ENCODE data around the gene DNAJC5. TPM values are rescaled to one million over a fixed set of nuclear protein-coding genes. Genes with fewer than 3 reads are reported as not detected.

DNAJC5 gene
- total and polyA plus RNA-seq, 2 experiments from 2014 or later, result 22.4 to 68.0 TPM

DNA sequence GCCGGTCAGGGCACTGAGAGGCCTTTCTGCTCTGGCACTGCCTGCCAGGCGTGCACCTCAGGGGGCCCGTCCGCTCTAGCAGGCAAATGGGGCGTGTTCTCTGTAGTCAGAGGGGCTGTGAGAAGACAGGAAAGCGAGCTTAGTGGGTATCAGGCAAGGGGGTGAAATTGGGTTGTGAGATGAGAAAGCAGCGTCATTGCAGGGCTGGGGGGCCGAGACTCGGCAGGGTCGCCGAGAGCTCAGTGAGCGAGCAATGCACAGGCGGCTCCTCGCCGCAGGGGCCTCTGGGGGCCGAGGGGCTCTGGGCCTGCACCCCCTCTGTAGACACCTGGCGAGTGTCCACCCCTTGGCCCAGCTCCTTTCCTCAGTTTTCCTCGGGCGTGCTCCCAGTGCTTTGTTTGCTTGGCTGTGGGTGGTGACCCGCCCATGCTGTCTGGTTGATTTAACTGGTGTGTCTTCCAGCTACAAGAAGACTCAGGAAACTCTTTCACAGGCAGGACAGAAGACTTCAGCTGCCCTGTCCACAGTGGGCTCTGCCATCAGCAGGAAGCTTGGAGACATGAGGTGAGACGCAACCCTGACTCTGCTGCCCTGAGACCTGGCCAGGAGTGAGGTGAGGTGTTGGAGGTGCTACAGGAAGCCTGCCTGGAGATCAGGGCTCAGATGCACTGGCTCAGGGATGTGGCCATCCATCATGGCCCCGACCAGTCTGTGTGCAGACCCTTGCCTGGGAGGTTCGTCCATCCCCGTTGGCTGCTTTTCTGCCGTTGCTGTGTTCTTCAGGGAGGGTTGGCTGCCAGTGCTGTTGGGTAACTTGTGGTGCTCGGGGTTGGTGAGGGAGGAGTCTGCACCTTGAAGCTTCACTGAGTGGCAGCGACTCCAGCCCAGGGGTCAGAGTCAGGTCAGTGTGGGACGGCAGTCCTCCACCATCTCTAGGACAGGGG lies 12.4 kb upstream of the DNAJC5 start:
- H3K4me2 ChIP-seq (ENCODE audit: unreplicated experiment), result no peak overlapping the region
- H3F3A ChIP-seq (ENCODE audit: insufficient read depth), result no peaks in the 10 kb centered on the region
- H3K27me3 ChIP-seq (replicated peaks; ENCODE audit: insufficient read depth), result no peaks in the 10 kb centered on the region
- H3K27ac ChIP-seq, result no peak overlapping the region
- TF ChIP-seq EZH2 (IDR thresholded peaks at IDR 0.05; ENCODE audit: insufficient read depth, poor library complexity, severe bottlenecking) (no peak), EZH2phosphoT487 (IDR thresholded peaks at IDR 0.05; ENCODE audit: insufficient read depth, low read depth) (no peak)
- 88% methylated on average over 28 of the region's 28 CpGs for WGBS, 2 experiments (ENCODE audit: low coverage in 1 of 2, low lambda C conversion rate in 2 of 2, missing lambda C conversion rate in 2 of 2)
- H3K9me3 ChIP-seq (ENCODE audit: low read depth), result no peaks in the 10 kb centered on the region
- H3K79me2 ChIP-seq (ENCODE audit: insufficient read depth), result peaks cover 91% of the 10 kb centered on the region
- H3K4me1 ChIP-seq (ENCODE audit: insufficient read depth), result no peaks in the 10 kb centered on the region
- no peak for DNase-seq
- H3K4me3 ChIP-seq, result no peak overlapping the region
- H3K36me3 ChIP-seq (ENCODE audit: low read depth), result no peaks in the 10 kb centered on the region; the same call in 1 of the 2 replicates
- no peaks in the 10 kb centered on the region for H4K20me1 ChIP-seq (ENCODE audit: insufficient read depth)
- H3K9ac ChIP-seq, result no peak overlapping the region
- H2AFZ ChIP-seq, result no peak overlapping the region
- H3K9me2 ChIP-seq (ENCODE audit: insufficient read depth), result no peaks in the 10 kb centered on the region
- in situ Hi-C loops (cut with MboI), result no loop called here

DNA sequence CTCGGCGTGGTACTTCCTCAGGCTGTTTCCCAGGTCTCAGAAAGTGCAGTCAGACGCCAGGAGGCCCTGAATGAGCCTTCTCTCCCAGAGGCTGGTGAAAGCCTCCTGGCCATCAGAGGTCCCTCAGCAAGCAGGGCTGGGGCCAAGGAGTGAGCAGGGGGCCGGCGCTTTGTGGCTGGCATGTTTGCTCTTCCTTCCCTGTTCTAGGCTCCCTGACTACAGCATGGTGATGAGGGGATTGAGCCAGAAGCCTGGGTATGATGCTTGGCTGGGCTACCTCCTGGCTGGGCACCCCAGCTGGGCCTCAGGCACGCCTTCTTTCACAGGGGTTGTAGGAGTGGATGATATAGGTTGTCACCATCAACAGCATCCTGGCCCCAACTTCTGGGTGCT lies 11.7 kb upstream of the DNAJC5 start:
- no peak overlapping the region for H2AFZ ChIP-seq
- H3K9me3 ChIP-seq (ENCODE audit: low read depth), result no peaks in the 10 kb centered on the region
- H3K4me2 ChIP-seq (ENCODE audit: unreplicated experiment), result no peak overlapping the region
- TF ChIP-seq EZH2 (IDR thresholded peaks at IDR 0.05; ENCODE audit: insufficient read depth, poor library complexity, severe bottlenecking) (no peak), EZH2phosphoT487 (IDR thresholded peaks at IDR 0.05; ENCODE audit: insufficient read depth, low read depth) (no peak)
- no peaks in the 10 kb centered on the region for H3K27me3 ChIP-seq (replicated peaks; ENCODE audit: insufficient read depth)
- H3K9me2 ChIP-seq (ENCODE audit: insufficient read depth), result no peaks in the 10 kb centered on the region
- DNase-seq, result no peak
- H3K79me2 ChIP-seq (ENCODE audit: insufficient read depth), result peaks cover 90% of the 10 kb centered on the region
- H3K27ac ChIP-seq, result no peak overlapping the region
- H3K4me3 ChIP-seq, result no peak overlapping the region
- no peaks in the 10 kb centered on the region; the same call in 1 of the 2 replicates for H3K36me3 ChIP-seq (ENCODE audit: low read depth)
- H4K20me1 ChIP-seq (ENCODE audit: insufficient read depth), result no peaks in the 10 kb centered on the region
- WGBS, 2 experiments (ENCODE audit: low coverage in 1 of 2, low lambda C conversion rate in 2 of 2, missing lambda C conversion rate in 2 of 2), result 79 to 90% methylated on average over 4 to 6 of the region's 6 CpGs
- no peak overlapping the region for H3K9ac ChIP-seq
- in situ Hi-C loops (cut with MboI), result no loop called here
- H3K4me1 ChIP-seq (ENCODE audit: insufficient read depth), result no peaks in the 10 kb centered on the region
- H3F3A ChIP-seq (ENCODE audit: insufficient read depth), result no peaks in the 10 kb centered on the region

DNA sequence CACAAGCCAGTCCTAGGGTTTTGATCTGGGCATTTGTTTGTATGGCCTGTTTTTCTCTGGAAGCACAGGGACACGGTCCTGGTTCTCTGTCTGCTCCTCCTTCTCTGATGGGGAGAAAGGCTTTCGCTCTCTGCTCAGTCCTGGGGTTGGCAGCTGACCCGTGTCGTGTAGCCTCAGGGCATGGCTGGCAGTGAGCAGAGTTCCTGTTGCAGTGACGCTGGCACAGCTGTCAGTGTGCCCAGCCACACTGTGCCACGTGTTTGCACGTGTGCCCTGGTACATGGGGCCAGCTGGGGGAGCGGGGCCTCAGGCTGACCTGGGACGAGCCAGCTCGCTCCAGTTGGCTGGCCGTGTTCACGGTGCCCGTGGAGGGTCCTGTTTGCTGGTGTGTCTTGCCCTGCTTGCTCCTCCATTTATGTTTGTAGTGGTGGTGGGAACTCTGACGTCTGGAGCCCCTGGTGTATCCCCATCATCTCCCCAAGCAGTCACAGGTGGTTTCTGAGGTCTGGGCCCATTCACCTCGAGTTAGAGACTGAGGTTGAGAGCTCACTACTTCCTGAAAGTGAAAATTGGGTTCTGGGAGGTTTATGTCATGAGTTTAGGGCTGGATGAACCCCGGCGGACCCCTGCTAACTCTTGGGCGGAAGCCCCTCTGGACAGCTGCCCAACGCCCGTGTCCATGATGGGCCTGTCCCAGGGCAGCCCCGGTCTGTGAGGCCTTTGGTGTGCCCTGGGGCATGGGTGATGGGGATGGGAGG lies 10.2 kb upstream of the DNAJC5 start:
- no peak for DNase-seq

DNA sequence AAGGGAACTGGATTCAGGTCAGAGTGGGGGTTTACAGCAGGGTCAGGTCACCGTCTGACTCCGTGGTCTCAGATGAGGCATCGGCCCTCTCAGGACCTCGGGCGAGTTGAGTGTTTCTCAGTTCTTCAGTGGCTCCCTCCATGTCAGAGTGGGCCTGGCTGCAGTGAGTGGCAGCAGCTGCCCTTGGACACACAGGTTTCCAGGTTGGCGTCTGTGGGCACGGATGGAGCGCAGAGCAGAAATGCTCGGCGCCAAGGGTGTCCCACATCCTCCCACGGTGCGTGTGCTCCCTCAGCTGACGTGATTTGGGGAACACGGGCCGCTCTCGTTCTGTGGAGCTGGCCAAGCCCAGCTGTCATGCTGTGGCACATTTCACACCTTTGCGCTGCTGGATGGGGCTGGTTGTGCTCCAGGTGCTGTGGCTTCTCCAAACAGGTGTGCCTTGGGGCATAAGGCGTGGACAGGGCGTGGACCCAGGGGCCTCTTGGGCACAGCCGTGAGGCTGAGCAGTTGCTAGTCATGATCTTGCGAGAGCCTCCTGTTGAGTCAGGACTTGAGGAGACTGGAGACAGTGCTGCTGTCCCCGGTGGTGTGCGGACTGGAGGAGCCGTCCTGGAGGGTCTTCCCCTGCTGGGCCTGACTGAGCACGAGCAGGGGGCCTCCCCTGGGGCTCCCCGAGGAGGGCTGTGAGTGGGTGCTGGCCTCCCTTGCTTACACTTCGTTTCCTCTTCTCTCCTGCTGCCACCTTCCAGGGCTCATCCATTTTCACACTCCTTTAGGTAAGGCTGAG lies 9.5 kb upstream of the DNAJC5 start:
- H3K79me2 ChIP-seq (ENCODE audit: insufficient read depth), result peaks cover 95% of the 10 kb centered on the region
- peaks cover 16% of the 10 kb centered on the region for H3F3A ChIP-seq (ENCODE audit: insufficient read depth)
- H2AFZ ChIP-seq, result no peak overlapping the region
- TF ChIP-seq EZH2 (IDR thresholded peaks at IDR 0.05; ENCODE audit: insufficient read depth, poor library complexity, severe bottlenecking) (no peak), EZH2phosphoT487 (IDR thresholded peaks at IDR 0.05; ENCODE audit: insufficient read depth, low read depth) (no peak)
- no peak for DNase-seq
- H3K9me3 ChIP-seq (ENCODE audit: low read depth), result no peaks in the 10 kb centered on the region
- no peak overlapping the region for H3K4me3 ChIP-seq
- H3K4me1 ChIP-seq (ENCODE audit: insufficient read depth), result peaks cover 7% of the 10 kb centered on the region; the same call in 1 of the 2 replicates
- no peak overlapping the region for H3K27ac ChIP-seq
- H3K9ac ChIP-seq, result no peak overlapping the region
- no peaks in the 10 kb centered on the region for H4K20me1 ChIP-seq (ENCODE audit: insufficient read depth)
- no peak overlapping the region for H3K4me2 ChIP-seq (ENCODE audit: unreplicated experiment)
- H3K36me3 ChIP-seq (ENCODE audit: low read depth), result peaks cover 18% of the 10 kb centered on the region
- H3K27me3 ChIP-seq (replicated peaks; ENCODE audit: insufficient read depth), result no peaks in the 10 kb centered on the region
- 86 to 91% methylated on average over 26 to 27 of the region's 27 CpGs for WGBS, 2 experiments (ENCODE audit: low coverage in 1 of 2, low lambda C conversion rate in 2 of 2, missing lambda C conversion rate in 2 of 2)
- H3K9me2 ChIP-seq (ENCODE audit: insufficient read depth), result no peaks in the 10 kb centered on the region
- in situ Hi-C loops (cut with MboI), result no loop called here

More for the DNA sequence above, 10.2 kb upstream of the DNAJC5 start:
- Histone ChIP-seq H3K9me3 (ENCODE audit: low read depth) (no peaks in the 10 kb centered on the region), H3K4me1 (ENCODE audit: insufficient read depth) (peaks cover under 1% of the 10 kb centered on the region; the same call in 1 of the 2 replicates), H3K4me2 (ENCODE audit: unreplicated experiment) (no peak overlapping the region), H4K20me1 (ENCODE audit: insufficient read depth) (no peaks in the 10 kb centered on the region), H3K36me3 (ENCODE audit: low read depth) (peaks cover 10% of the 10 kb centered on the region; the same call in 1 of the 2 replicates), H3K4me3 (no peak overlapping the region), H3F3A (ENCODE audit: insufficient read depth) (0 out of 2 replicates have a peak, but pooled peaks cover 10% of the 10 kb centered on the region), H3K79me2 (ENCODE audit: insufficient read depth) (peaks cover 91% of the 10 kb centered on the region), H3K9me2 (ENCODE audit: insufficient read depth) (no peaks in the 10 kb centered on the region), H3K27ac (no peak overlapping the region), H3K27me3 (replicated peaks; ENCODE audit: insufficient read depth) (no peaks in the 10 kb centered on the region), H3K9ac (no peak overlapping the region), H2AFZ (no peak overlapping the region)
- TF ChIP-seq EZH2 (IDR thresholded peaks at IDR 0.05; ENCODE audit: insufficient read depth, poor library complexity, severe bottlenecking), result no peak
- no peak for TF ChIP-seq EZH2phosphoT487 (IDR thresholded peaks at IDR 0.05; ENCODE audit: insufficient read depth, low read depth)
- 67 to 74% methylated on average over 20 to 21 of the region's 21 CpGs for WGBS, 2 experiments (ENCODE audit: low coverage in 1 of 2, low lambda C conversion rate in 2 of 2, missing lambda C conversion rate in 2 of 2)
- in situ Hi-C loops (cut with MboI), result no loop called here

All from GM23248 (cell line).